DND-41 (cell line): ENCODE data around the gene PHF20.
A peak's percentile ranks its signal among the peaks of the same experiment; 100 is the strongest.
"Not testable (repeated sequence)": the region's sequence is repeated elsewhere in the genome, so short reads cannot be mapped to it uniquely, and the experiment has no call there.

Experiments
- ATAC-seq: fragments of 200-7000 bp; cut with Tn5 transposase; 3 replicates; pipeline ENCODE4 v1.9.1; 2021; ENCODE audit warnings: low read depth; ENCODE audit not compliant: insufficient read depth
- DNase-seq: peaks from one replicate; pipeline ENCODE4 v3.0.0-alpha.2; 2020
- H2AFZ ChIP-seq: 2 replicates; pipeline ENCODE4 v1.6.0; 2012; ENCODE audit warnings: low read depth, low read length
- H3K27ac ChIP-seq: 2 replicates; pipeline ENCODE4 v1.5.1; 2012; ENCODE audit warnings: low read length, inconsistent platforms
- H3K27me3 ChIP-seq: fragments of 200-600 bp; sonication (generic); 2 replicates; pipeline ENCODE4 v1.6.0; 2012; ENCODE audit warnings: low read length, mild to moderate bottlenecking, inconsistent platforms; ENCODE audit not compliant: insufficient read depth, poor library complexity
- H3K36me3 ChIP-seq: 2 replicates; pipeline ENCODE4 v1.5.1; 2012; ENCODE audit warnings: low read length, inconsistent platforms; ENCODE audit not compliant: insufficient read depth
- H3K4me1 ChIP-seq: 2 replicates; pipeline ENCODE4 v1.5.1; 2012; ENCODE audit warnings: mild to moderate bottlenecking, low read length; ENCODE audit not compliant: insufficient read depth
- H3K4me2 ChIP-seq: 2 replicates; pipeline ENCODE4 v1.6.0; 2012; ENCODE audit warnings: mild to moderate bottlenecking, moderate library complexity, low read length, inconsistent platforms; ENCODE audit not compliant: insufficient read depth
- H3K4me3 ChIP-seq, 2 experiments: fragments of 200-600 bp in 1 of 2; shearing (Covaris generic) in 1 of 2; 2 replicates each; pipeline ENCODE4 v1.5.1; 2012 to 2016; ENCODE audit warnings: inconsistent platforms in 2 of 2, low read length in 2 of 2, mild to moderate bottlenecking in 2 of 2, low read depth in 1 of 2, moderate library complexity in 1 of 2
- H3K79me2 ChIP-seq: 2 replicates; pipeline ENCODE4 v1.6.0; 2012; ENCODE audit warnings: low read length, inconsistent platforms; ENCODE audit not compliant: insufficient read depth
- H3K9ac ChIP-seq: 2 replicates; pipeline ENCODE4 v1.6.0; 2012; ENCODE audit warnings: low read depth, mild to moderate bottlenecking, inconsistent platforms, low read length, moderate library complexity
- H3K9me3 ChIP-seq: 2 replicates; pipeline ENCODE4 v1.5.1; 2012; ENCODE audit warnings: low read length, moderate library complexity, mild to moderate bottlenecking, inconsistent platforms; ENCODE audit not compliant: insufficient read depth, severe bottlenecking
- H4K20me1 ChIP-seq: 2 replicates; pipeline ENCODE4 v1.6.0; 2012; ENCODE audit warnings: low read length; ENCODE audit not compliant: insufficient read depth
- CTCF ChIP-seq: IDR thresholded peaks from 2 replicates; pipeline ENCODE4 v1.5.1; 2012; ENCODE audit warnings: borderline replicate concordance, low read length, moderate library complexity, mild to moderate bottlenecking; ENCODE audit not compliant: poor library complexity, severe bottlenecking; ENCODE audit errors: extremely low read depth
- EZH2 ChIP-seq: IDR thresholded peaks from 3 replicates; pipeline ENCODE4 v1.6.1; 2012; ENCODE audit warnings: borderline replicate concordance, low read depth, mild to moderate bottlenecking, moderate library complexity, low read length, inconsistent platforms; ENCODE audit not compliant: severe bottlenecking

PHF20 gene

GRCh38 chr20:35757098-35757705 is 14.6 kb upstream of the PHF20 start:
- no peak overlapping the region for H2AFZ ChIP-seq
- no peak overlapping the region for H3K4me2 ChIP-seq
- no peaks in the 10 kb centered on the region for H4K20me1 ChIP-seq
- no peak for TF ChIP-seq CTCF
- no peak for TF ChIP-seq EZH2
- no peaks in the 10 kb centered on the region for H3K9me3 ChIP-seq
- H3K27me3 ChIP-seq: no peaks in the 10 kb centered on the region
- ATAC-seq (peak; percentile 40; the same call in 2 of the 3 replicates), DNase-seq (no peak)
- H3K36me3 ChIP-seq: no peaks in the 10 kb centered on the region
- no peak overlapping the region for H3K9ac ChIP-seq
- no peaks in the 10 kb centered on the region for H3K4me1 ChIP-seq
- no peak overlapping the region for H3K27ac ChIP-seq
- H3K4me3 ChIP-seq: no peak overlapping the region
- H3K79me2 ChIP-seq: no peaks in the 10 kb centered on the region

GRCh38 chr20:35761548-35761947 is 10.3 kb upstream of the PHF20 start:
- H3K79me2 ChIP-seq, H3K4me1 ChIP-seq, H3K9ac ChIP-seq, ATAC-seq, H3K4me2 ChIP-seq, H3K27me3 ChIP-seq, H3K9me3 ChIP-seq, H3K36me3 ChIP-seq, H2AFZ ChIP-seq, H3K27ac ChIP-seq, DNase-seq, H3K4me3 ChIP-seq, H4K20me1 ChIP-seq: not testable (repeated sequence)

- TF ChIP-seq EZH2 (no peak), CTCF (no peak)
- DNase-seq (no peak), ATAC-seq (no peak)
- H3K4me3 ChIP-seq: no peak overlapping the region
- H3K27me3 ChIP-seq: no peaks in the 10 kb centered on the region
- no peak overlapping the region for H3K9ac ChIP-seq
- no peak overlapping the region for H2AFZ ChIP-seq
- no peak overlapping the region for H3K27ac ChIP-seq
- H3K79me2 ChIP-seq: no peaks in the 10 kb centered on the region
- no peaks in the 10 kb centered on the region for H3K36me3 ChIP-seq
- no peak overlapping the region for H3K4me2 ChIP-seq
- H3K9me3 ChIP-seq: no peaks in the 10 kb centered on the region
- peaks cover 8% of the 10 kb centered on the region for H3K4me1 ChIP-seq
- no peaks in the 10 kb centered on the region for H4K20me1 ChIP-seq
These were observed 9.4 kb upstream of the PHF20 start for GRCh38 chr20:35762461-35762860.

GRCh38 chr20:35764936-35765335 is 6.9 kb upstream of the PHF20 start:
- H3K27ac ChIP-seq, H3K36me3 ChIP-seq, DNase-seq, ATAC-seq, H3K9me3 ChIP-seq, H4K20me1 ChIP-seq, H3K4me3 ChIP-seq, H3K79me2 ChIP-seq, H3K9ac ChIP-seq, H3K27me3 ChIP-seq, H3K4me2 ChIP-seq, H2AFZ ChIP-seq: not testable (repeated sequence)
- H3K4me1 ChIP-seq: peaks cover 32% of the 10 kb centered on the region
